Activated CD8-positive, alpha-beta memory T cell treated with anti-CD3 and anti-CD28 coated beads for 24 hours (primary cell): Measurements from ENCODE around the gene USP24.

Source experiments
- DNase-seq: peaks from one replicate; pipeline ENCODE4 v3.0.0-alpha.2; 2020

Gene USP24

DNA sequence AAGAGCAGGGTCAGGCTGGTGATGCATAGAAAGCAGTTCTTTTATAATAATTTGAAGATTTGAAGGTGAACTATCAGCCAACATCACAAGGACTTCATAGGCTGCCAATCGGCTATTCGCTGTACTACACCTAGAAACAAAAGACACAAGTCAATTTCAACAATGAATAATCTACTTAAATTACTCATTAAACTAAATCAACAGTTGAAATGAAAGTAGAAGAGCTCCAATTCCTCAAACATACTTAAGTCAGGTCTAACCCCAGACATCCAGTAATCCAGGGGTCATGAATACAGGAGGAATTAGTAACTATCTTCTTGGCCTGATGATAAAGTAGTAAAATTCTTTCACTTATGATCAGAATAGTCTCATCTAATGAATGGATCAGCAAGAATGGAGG is 111.3 kb downstream of the USP24 start:
- no peak for DNase-seq

- no peak for DNase-seq
These were observed 120.1 kb downstream of the USP24 start for GRCh38 chr1:55095095-55095494.

DNA sequence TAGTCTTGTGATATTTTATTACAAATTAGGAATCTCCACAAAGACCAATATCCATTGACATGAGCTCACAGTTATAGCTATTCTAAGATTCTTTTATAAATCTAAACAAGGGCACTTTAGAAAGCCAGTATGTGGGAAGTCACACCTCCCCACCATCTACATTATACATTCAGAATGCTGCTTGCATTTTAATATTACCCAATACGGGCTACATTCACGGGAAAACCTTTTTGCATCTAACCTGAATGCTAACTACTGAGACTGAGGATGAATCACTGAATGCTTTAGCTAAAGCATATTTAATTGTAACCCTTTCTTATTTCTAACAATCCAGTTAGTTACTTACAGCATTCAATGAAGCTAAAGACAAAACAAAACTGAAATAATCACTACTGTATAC is 122.7 kb downstream of the USP24 start:
- DNase-seq, result no peak

DNA sequence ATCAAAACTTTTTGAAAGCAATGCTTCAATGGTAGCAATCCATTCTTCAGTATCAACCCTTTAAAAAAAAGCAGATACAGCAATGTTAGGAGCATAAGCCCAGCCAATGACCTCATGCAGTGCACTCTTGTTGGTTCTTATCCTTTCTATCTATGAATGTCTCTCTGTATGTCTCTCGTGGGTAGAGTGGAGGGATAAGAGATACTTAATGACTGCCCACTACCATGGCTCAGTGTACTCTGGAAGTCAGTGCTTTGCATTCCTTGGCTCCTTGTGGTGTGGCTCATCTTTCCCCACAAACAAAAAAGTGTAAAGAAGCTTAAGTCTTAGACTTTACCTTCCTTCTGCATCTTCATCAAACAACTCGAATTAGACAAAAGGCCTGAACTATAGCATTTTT is 125.5 kb downstream of the USP24 start:
- no peak for DNase-seq

DNA sequence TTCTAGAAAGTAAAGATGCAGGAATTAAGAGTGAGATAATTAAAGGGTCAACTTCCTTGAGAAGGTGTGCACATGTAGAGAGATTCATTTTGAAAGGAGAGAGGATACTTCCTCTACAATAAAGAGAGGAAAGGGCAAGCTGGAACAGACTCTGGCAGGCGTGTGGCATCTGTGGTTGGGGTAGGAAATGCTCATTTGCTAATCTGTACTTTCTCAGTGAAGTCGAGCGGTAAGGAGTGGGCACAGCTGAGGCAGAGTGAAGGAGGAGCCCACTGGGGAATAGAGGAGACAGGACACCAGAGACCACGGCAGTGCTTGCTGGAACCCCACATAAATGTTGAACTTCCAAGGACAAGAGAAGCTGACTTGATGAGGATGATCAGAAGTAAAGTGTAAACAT is 126.8 kb downstream of the USP24 start:
- DNase-seq, result no peak

- no peak for DNase-seq
These were observed 127.7 kb downstream of the USP24 start for GRCh38 chr1:55087439-55087838.

DNA sequence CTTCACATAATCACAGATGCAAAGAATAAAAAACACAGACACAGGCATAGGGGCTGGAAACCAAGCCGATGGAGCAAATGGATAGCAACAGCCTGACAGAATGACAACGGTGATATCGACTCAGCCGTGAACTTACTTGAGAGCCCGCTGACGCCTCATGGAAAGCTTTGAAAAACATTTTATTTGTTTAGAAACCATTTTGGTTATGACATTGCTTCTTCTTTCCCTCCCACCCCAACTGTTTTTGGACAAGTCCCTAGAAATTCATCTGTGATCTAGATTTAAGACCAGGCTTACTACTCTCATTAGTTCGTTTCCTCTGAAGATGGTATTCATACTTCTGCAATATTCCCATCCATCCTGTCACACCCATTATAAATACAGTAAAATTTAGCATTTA is 130.9 kb downstream of the USP24 start:
- no peak for DNase-seq

GRCh38 chr1:55081905-55082296 is 133.3 kb downstream of the USP24 start:
- DNase-seq, result no peak

- DNase-seq, result no peak
These were observed 133.8 kb downstream of the USP24 start for GRCh38 chr1:55081188-55081904.

DNA sequence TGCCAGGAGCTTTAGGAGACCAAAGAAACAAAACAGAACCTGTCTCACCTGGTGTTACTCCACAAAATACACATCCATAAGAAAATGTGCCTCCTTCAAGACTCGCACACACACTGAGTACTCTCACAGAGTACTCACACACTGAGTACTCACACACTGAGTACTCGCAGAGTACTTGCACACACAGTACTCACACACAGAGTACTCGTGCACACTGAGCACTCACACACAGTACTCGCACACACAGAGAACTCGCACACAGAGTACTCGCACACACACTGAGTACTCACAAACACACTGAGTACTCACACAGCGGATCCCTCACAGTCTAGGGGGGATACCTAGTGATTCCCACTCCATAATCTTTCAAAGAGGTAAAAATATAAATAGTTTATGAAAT is 135.5 kb downstream of the USP24 start:
- no peak for DNase-seq

DNA sequence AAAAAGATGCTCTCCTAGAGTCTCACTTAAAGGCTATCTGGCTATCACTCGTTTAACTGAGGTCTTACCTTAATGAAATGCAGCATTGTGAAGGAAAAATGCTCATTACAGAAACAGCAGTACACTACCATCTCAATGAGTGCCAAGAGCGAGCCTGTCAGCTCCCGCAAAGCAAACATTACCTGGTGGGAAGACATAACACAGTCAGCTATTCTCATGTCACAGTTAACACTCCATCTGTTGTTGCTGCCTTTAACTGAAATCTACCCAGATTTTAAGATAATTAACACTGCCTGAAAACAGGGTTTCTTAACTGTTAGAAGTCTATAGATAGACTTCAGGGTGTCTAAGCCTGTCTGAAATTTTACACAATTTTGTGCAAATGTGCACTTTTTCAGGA is 136.7 kb downstream of the USP24 start:
- DNase-seq, result no peak

- no peak for DNase-seq
These were observed 138.8 kb downstream of the USP24 start for GRCh38 chr1:55076356-55076755.

DNA sequence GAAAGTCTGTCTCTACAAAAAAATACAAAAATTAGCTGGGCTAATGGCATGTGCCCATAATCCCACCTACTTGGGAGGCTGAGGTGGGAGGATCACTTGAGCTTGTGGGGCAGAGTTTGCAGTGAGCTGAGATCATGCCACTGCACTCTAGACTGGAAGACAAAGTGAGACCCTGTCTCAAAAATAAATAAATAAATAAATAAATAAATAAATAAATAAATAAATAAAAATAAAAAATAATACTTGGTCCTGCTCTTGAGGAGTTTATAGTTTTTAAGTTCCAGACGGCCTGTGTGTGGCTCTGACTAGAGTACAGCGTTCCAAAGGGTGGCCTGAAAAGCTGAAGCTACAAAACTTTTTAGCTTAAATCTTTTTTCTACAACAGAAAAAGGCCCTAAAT is 140.7 kb downstream of the USP24 start:
- DNase-seq, result no peak

DNA sequence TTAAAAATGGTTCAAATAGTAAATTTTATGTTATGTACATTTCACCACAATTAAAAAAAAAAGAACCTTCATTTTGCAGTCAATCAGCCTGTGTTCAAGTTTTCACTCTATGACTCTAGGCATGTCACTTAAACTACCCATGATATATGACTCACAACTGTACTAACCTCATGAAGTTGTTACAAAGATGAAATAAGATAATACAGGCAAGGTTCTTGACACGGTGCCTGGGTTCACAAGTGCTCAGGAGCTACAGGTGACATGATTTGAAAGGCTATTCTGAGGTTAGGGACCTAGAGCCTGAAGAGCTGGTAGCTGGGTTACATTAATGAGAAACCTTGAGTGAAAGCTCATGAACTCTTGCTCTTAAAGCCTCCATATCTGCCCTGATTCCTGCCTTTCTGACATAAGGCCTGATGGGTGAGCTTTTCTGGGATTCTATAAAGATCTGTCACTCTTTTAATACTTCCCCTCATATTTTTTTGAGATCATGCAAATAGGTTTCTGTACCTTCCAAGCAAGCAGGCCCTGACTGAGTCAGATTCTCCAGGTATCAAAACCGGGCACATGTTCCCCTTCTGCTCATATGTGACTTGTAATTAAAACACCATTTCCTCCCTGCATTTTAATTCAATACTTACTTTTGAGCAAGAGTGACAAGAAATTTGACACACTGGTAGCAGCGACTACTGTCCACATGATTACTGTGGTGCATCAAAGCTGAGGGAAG is 141.8 kb downstream of the USP24 start:
- DNase-seq, result no peak

- no peak for DNase-seq
These were observed 143.7 kb downstream of the USP24 start for GRCh38 chr1:55071477-55071876.

DNA sequence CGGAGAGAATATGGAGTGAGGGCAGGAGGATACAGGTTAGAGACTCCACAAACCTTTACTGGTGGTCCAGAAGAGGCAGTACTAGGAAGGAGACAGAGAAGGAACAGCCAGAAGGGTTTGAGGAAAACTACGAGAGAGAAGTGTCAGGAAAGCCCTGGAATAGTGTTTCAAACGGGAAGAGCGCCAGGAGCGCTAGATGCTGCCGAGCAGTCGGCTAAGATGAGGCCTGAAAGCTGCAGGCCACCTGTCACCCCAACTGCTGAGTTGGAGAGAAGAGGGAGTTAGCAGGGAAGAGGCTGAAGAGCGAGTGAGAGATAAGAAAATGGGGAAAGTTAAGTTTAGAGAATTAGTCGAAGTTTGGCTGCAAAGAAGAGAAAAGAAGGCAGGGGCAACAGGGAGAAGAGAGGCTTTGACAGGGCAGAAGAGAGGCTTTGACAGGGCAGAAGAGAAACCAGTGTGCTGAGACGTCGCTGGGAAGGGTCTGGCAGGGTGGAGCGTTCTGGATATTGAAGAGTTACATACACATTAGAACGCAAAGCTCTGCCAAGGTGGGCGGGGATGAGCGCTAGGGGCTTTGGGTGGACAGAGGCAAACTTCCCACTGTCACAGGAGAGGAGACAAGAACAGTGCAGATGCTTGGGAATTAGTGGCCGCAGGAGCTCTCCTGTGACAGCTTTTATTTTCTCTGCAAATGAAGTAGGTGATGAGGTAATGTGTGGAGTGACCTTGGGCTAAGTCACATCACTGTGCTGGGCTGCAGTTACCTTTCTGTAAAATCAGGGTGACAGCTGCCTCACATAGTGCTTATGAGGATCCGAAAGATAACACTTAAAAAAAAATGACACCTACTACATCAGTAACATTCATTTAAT is 144.6 kb downstream of the USP24 start:
- DNase-seq, result no peak

- DNase-seq, result no peak
These were observed 145.9 kb downstream of the USP24 start for GRCh38 chr1:55069280-55069679.

GRCh38 chr1:55068638-55069037 is 146.5 kb downstream of the USP24 start:
- no peak for DNase-seq

- no peak for DNase-seq
These were observed 147.2 kb downstream of the USP24 start for GRCh38 chr1:55067914-55068313.

DNA sequence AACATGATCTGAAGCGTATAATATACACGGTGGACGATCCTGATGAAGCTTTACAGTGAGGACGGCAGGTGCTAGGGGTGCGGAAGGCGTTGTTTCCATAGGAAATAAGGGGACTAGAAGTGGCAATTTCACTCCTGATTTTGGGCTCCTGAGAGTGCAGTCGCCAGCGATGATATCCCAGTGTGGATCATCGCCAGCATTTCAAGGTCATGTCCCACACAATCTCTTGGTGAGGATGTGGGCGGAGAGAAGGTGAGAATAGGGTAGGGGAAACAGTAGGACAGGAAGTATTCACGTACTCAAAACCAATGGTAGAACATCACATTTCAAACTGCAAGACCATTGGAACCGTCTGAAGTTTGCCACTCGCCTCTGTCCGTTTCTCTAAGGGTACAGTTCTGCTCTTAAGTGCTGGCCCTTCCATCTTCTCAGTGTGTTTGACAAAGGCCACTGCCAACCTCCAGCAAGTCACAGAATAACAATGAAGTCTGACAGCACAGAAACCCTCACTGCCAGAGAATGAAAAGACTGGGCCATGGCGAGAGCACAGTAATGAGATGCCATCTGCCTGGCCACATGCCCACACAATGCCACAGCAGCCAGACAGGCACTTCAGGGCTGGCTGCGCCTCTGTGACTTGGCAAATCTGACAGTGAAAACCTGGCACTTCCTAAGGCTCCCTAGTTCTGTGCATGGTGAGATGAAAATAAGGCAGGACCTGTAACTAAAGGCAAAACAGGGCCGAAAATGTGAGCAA is 148.0 kb downstream of the USP24 start:
- DNase-seq, result no peak

DNA sequence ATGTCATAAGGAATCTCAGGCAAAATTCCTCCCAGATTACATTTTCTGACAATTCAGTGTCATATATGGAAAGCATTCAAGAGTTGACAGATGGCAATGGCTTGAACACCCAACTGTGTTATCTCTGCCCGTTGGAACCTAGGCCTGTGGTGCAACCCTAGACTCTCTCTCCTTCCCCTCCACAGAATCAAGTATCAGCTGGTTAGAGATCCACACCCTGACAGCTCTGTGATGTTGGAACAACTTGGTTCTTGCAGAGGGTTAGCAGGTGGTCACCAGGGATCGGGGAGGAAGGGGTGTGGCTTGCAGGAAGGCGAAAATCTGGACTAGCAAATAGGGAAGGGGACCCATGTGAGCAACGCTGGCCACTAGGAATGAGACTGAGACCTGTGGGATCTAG is 149.5 kb downstream of the USP24 start:
- no peak for DNase-seq

GRCh38 chr1:55064861-55065263 is 150.3 kb downstream of the USP24 start:
- DNase-seq, result no peak

DNA sequence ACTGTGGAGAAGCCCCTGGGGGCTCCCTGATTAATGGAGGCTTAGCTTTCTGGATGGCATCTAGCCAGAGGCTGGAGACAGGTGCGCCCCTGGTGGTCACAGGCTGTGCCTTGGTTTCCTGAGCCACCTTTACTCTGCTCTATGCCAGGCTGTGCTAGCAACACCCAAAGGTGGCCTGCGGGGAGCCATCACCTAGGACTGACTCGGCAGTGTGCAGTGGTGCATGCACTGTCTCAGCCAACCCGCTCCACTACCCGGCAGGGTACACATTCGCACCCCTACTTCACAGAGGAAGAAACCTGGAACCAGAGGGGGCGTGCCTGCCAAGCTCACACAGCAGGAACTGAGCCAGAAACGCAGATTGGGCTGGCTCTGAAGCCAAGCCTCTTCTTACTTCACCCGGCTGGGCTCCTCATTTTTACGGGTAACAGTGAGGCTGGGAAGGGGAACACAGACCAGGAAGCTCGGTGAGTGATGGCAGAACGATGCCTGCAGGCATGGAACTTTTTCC is 151.0 kb downstream of the USP24 start:
- no peak for DNase-seq
